22Rv1 (cell line): ENCODE results near the gene PAX6.

Experiments used
- CTCF ChIP-seq: fragments of 450-650 bp; IDR thresholded peaks from 2 replicates; pipeline ENCODE4 v1.5.1; 2017; ENCODE audit warnings: mild to moderate bottlenecking
- ZFX ChIP-seq: fragments of 450-650 bp; IDR thresholded peaks from 2 replicates; pipeline ENCODE4 v1.6.1; 2017; ENCODE audit warnings: antibody characterized with exemption, borderline replicate concordance

GRCh38 chr11:31802609-31802989 lies 8.5 kb downstream of the PAX6 start:
- TF ChIP-seq CTCF (no peak), ZFX (no peak)
